ENCODE measurements around the gene RHOV. TPM values are rescaled to one million over a fixed set of nuclear protein-coding genes. Genes with fewer than 3 reads are reported as not detected.

RHOV gene
- total RNA-seq, 1 experiment from 2014 or later, result 6.0 TPM

DNA sequence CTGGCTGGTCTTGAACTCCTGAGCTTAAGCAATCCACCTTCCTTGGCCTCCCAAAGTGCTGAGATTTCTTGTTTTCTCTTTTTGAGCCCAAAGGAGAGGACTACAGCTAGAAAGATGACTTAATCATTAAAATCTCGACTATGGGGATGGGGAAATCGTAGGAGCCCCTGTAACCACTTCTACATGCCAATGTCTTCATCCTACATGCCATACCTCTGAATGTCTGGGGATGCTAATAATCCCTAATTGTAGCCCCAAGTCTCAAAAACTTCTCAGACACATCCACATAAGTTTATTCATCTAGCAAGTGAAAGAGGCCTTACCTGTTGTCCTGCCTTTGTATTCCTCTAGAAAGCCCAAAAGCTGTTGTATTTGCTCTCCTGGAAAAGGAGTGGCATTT, 3.7 kb upstream of the RHOV start (continued):
- TF ChIP-seq, protein P1, sequence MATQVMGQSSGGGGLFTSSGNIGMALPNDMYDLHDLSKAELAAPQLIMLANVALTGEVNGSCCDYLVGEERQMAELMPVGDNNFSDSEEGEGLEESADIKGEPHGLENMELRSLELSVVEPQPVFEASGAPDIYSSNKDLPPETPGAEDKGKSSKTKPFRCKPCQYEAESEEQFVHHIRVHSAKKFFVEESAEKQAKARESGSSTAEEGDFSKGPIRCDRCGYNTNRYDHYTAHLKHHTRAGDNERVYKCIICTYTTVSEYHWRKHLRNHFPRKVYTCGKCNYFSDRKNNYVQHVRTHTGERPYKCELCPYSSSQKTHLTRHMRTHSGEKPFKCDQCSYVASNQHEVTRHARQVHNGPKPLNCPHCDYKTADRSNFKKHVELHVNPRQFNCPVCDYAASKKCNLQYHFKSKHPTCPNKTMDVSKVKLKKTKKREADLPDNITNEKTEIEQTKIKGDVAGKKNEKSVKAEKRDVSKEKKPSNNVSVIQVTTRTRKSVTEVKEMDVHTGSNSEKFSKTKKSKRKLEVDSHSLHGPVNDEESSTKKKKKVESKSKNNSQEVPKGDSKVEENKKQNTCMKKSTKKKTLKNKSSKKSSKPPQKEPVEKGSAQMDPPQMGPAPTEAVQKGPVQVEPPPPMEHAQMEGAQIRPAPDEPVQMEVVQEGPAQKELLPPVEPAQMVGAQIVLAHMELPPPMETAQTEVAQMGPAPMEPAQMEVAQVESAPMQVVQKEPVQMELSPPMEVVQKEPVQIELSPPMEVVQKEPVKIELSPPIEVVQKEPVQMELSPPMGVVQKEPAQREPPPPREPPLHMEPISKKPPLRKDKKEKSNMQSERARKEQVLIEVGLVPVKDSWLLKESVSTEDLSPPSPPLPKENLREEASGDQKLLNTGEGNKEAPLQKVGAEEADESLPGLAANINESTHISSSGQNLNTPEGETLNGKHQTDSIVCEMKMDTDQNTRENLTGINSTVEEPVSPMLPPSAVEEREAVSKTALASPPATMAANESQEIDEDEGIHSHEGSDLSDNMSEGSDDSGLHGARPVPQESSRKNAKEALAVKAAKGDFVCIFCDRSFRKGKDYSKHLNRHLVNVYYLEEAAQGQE (IDR thresholded peaks at IDR 0.05; ENCODE audit: low read depth), result no peak
- TF ChIP-seq SP1 (IDR thresholded peaks at IDR 0.05; ENCODE audit: low read depth), result no peak
- TF ChIP-seq SIN3A (IDR thresholded peaks at IDR 0.05; ENCODE audit: low read depth), result no peak
- TF ChIP-seq, protein P2, sequence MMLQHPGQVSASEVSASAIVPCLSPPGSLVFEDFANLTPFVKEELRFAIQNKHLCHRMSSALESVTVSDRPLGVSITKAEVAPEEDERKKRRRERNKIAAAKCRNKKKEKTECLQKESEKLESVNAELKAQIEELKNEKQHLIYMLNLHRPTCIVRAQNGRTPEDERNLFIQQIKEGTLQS (IDR thresholded peaks at IDR 0.05), result no peak
- TF ChIP-seq YY1 (IDR thresholded peaks at IDR 0.05; ENCODE audit: extremely low read depth, insufficient replicate concordance, low read depth, low read length), result no peak
- TF ChIP-seq RAD21 (IDR thresholded peaks at IDR 0.05; ENCODE audit: low read depth), result no peak
- no peak for TF ChIP-seq EZH2 (IDR thresholded peaks at IDR 0.05)
- TF ChIP-seq, protein P3, sequence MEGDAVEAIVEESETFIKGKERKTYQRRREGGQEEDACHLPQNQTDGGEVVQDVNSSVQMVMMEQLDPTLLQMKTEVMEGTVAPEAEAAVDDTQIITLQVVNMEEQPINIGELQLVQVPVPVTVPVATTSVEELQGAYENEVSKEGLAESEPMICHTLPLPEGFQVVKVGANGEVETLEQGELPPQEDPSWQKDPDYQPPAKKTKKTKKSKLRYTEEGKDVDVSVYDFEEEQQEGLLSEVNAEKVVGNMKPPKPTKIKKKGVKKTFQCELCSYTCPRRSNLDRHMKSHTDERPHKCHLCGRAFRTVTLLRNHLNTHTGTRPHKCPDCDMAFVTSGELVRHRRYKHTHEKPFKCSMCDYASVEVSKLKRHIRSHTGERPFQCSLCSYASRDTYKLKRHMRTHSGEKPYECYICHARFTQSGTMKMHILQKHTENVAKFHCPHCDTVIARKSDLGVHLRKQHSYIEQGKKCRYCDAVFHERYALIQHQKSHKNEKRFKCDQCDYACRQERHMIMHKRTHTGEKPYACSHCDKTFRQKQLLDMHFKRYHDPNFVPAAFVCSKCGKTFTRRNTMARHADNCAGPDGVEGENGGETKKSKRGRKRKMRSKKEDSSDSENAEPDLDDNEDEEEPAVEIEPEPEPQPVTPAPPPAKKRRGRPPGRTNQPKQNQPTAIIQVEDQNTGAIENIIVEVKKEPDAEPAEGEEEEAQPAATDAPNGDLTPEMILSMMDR (IDR thresholded peaks at IDR 0.05 in 2 of 3, conservative IDR thresholded peaks at IDR 0.05 in 1 of 3; ENCODE audit: borderline replicate concordance in 1 of 3, insufficient read depth in 1 of 3, low read depth in 2 of 3, low read length in 2 of 3), result no peak
- TF ChIP-seq EZH2phosphoT487 (IDR thresholded peaks at IDR 0.05; ENCODE audit: borderline replicate concordance), result no peak
- no peak for TF ChIP-seq CBX3 (IDR thresholded peaks at IDR 0.05; ENCODE audit: low read depth)
